C4-2B (cell line): ENCODE data around the gene OPCML.

ENCODE experiments used
- CTCF ChIP-seq: fragments of 450-650 bp; conservative IDR thresholded peaks from 2 replicates; pipeline ENCODE4 v1.5.1; 2017; ENCODE audit warnings: mild to moderate bottlenecking
- ZFX ChIP-seq: fragments of 450-650 bp; IDR thresholded peaks from 2 replicates; pipeline ENCODE4 v1.6.1; 2017

DNA sequence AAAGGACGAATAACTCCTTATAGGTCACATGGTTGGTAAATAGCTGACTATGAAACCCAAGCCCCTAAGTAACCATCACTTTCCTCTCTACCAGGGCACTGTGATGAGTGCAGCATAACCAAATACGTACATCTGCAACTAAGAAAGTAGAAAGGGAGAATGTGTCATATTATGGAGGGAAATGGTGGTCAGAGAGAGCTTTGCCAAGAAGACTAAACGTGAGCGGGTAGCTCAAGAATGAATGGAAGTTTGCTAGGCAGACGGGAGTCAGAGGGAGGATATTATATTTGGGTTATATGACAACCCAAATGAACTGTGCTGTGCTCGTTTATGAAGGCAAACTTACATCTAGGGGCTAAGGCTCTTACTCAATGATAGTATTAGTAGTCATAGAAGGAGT, 537.3 kb downstream of the OPCML start:
- TF ChIP-seq CTCF (no peak), ZFX (no peak)
